ENCODE results near the gene NLK.
"Not testable (repeated sequence)": the region's sequence is repeated elsewhere in the genome, so short reads cannot be mapped to it uniquely, and the experiment has no call there.

GRCh38 chr17:28243268-28243667, 200.8 kb downstream of the NLK start:
- not testable (repeated sequence) for TF ChIP-seq CTCF (conservative IDR thresholded peaks at IDR 0.05; ENCODE audit: low read length); EZH2phosphoT487 (IDR thresholded peaks at IDR 0.05; ENCODE audit: borderline replicate concordance)

Data from Loucy (cell line).